Activated naive CD4-positive, alpha-beta T cell treated with anti-CD3 and anti-CD28 coated beads, Interleukin-2, amount 50 U/mL, for 16 hours (primary cell): Measurements from ENCODE around the gene PRR5.
"Not testable (repeated sequence)": the region's sequence is repeated elsewhere in the genome, so short reads cannot be mapped to it uniquely, and the experiment has no call there.

Experiments
- DNase-seq: peaks from one replicate; pipeline ENCODE4 v3.0.0-alpha.2; 2020

Gene PRR5

DNA sequence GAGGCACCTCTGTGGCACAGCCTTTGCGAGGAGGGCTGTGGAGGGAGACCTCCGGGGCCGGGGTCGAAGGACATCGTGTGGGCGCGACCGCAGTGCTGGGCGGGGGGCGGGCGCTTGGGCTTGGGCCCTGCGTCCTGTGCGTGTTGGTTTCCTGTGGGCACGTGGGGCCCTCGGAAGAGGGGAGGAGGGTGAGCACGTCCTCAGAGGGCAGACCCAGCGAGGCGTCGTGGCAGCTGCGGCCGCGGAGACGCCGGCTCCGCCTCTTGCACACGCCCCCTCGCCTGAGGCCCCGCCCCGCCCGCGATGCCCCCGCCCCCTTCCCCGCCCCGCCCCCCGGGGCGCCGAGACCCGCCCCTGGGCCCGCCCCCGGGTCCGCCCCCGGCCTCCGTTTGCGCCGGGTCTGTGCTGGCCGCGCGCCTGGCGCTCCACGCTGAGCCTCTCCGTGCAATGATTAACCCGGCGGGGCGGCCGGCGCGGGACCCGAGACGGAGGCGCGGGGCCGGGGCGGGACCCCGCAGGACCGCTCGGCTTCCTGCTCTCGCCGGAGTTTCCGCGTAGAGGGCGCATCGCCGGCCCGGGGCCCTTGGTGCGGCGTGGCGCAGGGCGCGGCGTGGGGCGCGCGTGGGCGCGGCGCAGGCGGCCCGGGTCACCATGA is at the start of gene PRR5:
TSS of gene PRR5 (plus strand) at position 381 of the 655 bp plus-strand sequence. CDS start at position 652, 271 bp downstream.
- peak; percentile 79 for DNase-seq

DNA sequence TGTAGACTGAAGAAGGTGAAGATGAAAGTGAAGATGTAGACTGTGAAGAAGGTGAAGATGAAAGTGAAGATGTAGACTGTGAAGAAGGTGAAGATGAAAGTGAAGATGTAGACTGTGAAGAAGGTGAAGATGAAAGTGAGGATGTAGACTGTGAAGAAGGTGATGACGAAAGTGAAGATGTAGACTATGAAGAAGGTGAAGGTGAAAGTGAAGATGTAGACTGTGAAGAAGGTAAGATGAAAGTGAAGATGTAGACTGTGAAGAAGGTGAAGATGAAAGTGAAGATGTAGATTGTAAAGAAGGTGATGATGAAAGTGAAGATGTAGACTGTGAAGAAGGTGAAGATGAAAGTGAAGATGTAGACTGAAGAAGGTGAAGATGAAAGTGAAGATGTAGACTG is 49.1 kb upstream of the PRR5 start:
- DNase-seq, result not testable (repeated sequence)

- DNase-seq, result no peak
Measured at GRCh38 chr22:44658311-44658953, 43.6 kb upstream of the PRR5 start.

DNA sequence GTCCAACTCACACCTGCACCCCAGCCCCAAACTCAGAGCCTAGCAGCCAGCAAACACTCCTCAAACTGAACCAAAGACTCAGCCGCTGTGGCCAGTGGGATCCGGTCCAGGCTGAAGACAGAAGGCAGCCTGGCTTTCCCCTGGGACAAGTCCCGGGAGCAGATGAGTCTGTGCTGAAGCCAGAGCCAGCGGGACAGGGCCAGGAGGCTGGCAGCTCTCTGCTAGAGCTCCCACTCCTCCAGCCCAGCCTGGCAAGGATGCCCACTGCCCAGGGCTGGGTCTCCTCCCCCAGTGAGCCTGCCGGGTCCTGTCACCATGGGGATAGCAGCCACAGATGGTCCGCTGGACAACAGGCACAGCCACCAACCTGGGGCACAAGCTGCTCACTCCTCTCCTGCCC is 42.9 kb upstream of the PRR5 start:
- no peak for DNase-seq

DNA sequence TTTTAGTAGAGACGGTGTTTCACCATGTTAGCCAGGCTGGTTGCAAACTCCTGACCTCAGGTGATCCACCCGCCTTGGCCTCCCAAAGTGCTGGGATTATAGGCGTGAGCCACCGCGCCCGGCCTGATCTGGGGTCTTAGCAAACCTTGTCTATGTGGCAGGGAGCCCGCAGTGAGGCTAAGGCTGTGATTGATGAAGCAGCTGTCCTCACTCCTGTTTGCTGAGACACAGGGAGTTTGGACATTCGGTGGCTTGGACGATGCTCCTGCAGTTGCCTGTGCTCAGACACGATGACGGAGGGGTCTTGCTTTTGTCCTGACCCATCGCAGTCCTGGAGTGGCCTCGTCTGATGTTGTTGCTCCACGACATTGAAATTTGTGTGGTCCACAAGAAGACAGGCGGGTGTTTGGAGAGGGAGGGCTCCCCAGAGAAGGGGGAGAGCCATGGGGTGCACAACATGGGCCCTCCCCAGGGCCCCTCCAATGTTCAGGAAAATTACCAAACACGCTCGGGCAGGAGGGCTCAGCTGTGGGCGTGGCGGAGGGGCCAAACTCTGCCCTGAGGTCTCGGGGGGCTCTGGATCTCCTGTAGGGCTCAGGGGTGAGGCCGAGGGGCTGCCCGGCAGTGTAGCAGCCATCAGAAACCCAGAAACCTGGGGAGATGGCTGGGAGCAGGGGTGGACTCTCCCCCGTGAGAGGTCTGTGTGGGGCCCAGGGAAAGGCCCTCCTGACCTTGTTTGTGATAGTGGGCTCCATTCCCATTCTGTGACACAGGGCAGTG is 41.8 kb upstream of the PRR5 start:
- DNase-seq, result no peak

DNA sequence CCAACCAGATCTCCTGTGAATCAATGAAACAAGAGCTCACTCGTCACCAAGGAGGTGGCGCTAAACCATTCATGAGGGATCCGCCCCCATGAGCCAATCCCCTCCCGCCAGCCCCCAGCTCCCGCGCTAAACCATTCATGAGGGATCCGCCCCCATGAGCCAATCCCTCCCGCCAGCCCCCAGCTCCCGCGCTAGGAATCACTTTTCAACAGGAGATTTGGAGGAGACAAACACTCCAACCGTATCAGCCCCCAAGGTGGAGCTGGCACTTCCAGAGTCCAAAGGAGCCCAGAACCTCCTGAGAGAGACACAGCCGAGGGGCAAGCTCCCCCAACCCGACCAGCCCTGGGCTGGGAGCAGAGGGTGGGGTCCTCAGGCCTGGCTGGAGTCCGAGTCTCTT is 40.9 kb upstream of the PRR5 start:
- DNase-seq, result no peak

DNA sequence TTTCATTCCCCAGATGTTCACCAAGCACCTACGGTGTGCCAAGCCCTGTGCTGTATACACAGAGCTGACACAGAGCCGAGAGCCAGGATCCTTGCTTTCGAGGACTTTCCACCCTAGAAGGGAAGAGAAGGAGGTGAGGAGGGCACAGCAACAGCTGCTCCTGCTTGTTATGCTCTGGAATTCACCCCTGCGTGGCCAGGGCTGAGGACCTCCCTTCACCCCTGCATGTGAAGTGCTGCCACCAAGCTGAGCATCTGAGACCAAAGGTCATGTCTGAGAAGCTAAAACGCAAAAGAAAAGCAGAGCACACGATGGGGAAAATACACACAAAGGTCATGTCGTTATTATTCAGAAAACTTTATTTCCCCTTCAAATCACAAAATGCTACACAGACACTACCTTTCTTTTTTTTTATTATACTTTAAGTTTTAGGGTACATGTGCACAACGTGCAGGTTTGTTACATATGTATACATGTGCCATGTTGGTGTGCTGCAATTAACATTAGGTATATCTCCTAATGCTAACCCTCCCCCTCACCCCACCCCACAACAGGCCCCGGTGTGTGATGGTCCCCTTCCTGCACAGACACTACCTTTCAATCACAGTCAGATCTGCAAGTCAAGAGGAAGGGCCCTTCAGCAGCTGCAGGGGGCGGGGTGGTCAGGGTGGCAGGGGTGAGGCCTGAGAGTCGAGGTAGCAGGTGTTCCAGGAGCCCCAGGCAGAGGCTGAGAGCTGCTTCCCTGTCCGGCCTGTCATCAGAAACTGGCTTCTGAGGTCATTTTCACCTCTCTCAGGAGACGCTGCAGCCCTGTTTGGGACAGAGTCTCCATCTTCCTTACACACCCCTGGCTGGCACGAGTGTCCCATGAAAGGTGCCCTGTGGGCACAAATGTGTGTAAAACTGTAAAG is 40.1 kb upstream of the PRR5 start:
- no peak for DNase-seq

DNA sequence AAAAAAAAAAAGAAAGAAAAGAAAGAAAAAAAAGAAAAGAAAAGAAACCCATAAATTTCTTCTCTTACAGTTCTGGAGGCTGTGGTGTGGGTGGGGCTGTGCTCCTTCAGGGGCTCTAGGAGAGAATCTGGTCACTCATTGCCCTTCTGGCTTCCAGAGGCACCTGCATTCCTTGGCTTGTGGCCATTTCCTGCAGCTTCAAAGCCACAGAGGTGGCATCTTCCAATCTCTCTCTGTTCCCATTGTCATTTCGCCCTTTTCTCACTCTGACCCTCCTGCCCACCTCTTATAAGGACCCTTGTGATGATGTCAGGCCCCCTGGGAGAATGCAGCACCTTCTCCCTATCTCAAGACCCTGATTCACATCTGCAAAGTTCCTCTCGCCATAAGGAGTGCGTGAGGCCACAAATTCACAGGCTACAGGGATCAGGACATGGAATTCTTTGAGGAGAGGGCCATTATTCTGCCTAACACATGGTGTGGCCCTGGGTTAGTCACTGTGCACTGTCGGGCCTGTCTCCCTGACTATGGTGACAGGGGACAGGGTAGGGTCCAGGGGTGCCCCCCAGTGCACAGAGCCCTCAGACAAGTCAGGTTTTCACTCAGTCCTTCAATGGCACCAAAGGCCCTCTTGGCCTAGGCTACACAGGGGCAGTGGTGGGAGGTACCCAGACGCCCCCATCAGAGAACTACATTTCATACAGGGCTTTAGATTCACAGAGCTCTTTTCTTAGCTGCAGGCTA is 38.6 kb upstream of the PRR5 start:
- DNase-seq, result no peak

GRCh38 chr22:44664149-44664548 is 37.9 kb upstream of the PRR5 start:
- peak; percentile 28 for DNase-seq

DNA sequence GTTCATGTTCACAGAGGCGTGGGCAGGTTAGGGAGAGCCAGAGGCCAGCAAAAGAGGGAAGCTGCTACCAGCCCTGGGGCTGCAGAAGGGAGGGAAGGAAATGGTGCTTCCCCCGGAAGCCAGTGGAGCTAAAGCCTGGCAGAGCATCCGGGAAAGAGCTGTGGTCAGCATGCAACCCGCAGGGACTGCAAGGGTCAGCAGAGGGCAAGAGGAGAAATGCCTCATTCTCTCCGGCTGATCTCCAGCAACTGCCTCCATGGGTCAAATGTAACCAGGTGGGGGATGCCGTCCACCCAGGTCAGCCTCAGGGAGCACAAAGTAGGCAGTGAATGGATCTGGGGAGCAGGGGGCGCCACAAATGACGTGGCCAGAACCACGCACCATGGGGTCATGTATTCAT is 36.9 kb upstream of the PRR5 start:
- DNase-seq, result no peak

DNA sequence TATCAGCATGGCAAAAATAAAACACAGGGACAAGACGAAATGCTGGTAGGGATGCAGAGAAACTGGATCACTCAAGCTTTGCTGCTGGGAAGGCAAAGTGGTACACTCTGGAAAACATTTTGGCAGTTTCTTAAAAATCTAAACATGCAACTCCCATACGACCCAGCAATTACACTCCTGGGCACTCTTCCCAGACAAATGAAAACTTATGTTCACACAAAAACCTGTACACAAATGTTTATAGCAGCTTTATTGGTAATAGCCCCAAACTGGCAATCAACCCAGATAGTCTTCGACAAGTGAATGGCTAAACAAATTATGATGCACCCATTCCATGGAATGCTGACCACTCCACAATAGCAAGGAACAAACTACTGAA is 35.8 kb upstream of the PRR5 start:
- DNase-seq, result no peak

GRCh38 chr22:44667276-44667675 is 34.7 kb upstream of the PRR5 start:
- no peak for DNase-seq

DNA sequence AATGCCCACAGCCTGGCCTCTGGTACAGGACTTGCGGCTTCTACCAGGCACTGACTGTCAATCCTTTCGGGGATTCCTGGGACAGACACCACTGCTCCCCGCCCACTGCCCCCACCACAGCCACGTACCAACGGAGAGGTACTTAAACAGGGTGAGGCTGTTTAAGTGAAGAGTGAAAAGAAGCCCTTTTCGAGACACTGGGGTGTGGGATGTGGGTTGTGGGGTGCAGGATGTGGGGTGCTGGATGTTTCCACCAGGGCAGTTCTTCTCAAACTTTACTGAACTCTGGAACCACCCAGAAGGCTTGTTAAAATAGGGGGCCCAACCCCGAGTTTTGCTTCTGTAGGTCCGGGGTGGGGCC is 34.2 kb upstream of the PRR5 start:
- DNase-seq, result peak; percentile 38

DNA sequence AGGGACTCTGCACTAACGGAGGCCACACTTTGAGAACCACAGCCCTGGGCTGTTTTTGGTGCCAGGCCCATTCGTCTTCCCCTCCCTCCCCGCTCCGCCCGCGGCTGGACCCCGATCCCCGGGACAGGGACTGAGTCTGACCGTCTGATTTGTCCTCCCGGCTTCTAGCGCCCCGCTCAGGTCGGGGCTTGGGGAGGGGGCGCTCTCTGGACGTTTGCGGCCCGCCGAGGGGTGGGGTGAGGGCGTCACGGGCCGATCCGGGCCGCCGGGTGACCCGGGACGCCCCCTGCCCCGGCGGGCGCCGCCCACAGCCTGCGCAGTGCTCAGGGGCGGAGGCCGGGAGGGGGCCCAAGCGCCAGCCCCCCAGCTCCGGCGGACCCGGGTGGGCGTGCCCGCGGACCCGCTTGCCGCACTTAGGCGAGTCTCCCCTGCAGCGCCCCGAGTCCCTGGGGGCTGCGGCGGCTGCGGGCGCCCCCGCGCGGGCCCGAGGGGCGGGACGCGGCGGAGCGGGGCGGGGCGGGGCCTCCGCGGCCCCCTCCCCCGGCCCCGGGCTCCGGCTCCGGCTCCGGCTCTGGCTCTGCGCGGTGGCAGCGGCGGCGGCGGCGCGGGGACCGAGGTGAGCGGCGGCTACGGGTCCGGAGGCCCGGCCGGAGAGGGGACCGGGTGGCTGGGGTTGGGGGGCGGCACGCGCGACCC is 33.7 kb upstream of the PRR5 start:
- DNase-seq, result peak; percentile 51

DNA sequence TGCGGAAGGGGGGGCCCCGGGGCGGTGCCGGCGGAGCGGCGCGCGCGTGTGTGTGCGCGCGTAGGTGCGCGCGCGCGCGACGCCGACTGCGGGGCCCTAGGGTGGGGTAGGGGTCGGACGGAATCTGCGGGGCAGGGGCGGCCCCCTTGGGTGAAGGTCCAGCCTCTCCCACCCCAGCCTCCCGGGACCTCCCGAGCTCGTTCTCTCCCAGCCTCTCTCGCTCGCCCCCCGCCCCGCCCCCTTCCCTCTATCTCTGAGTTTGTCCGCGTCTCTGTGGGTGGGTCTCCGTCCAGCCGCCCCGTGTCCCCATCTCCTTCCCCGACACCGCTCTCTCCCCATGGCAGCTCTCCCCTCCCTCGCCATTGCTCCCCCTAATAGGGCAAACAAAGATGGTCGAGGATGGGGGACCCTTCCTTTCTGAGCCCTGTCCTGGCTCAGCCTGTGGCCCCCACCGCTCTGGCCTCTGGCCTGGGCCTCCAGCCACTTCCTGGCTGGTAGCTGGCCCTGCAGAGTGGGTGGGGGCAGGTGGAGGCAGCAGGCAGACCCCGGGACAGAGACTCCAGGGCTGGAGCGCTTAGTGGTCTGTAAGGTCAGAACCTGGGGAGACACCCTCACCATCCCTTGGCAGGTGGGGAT is 33.0 kb upstream of the PRR5 start:
- DNase-seq, result no peak

DNA sequence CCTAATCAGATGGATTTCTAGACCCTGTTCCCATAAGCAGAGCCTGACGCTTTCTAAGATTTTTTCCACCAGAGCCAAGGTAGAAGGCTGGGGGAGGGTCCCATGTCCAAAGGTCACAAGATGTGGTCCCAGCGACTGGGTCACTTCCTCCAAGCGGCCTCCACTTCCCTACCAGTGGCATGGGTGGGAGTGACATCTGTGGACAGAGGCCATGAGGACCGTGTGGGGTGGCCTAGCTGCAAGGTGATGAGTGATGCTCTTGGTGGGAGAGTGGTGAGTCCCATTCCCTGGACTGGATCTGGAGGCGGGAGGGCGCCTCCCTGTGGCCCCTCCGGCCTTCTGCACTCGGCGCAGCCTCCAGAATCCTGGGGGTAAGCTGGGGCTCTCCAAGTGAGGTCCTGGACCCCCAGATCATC is 32.4 kb upstream of the PRR5 start:
- DNase-seq, result no peak

DNA sequence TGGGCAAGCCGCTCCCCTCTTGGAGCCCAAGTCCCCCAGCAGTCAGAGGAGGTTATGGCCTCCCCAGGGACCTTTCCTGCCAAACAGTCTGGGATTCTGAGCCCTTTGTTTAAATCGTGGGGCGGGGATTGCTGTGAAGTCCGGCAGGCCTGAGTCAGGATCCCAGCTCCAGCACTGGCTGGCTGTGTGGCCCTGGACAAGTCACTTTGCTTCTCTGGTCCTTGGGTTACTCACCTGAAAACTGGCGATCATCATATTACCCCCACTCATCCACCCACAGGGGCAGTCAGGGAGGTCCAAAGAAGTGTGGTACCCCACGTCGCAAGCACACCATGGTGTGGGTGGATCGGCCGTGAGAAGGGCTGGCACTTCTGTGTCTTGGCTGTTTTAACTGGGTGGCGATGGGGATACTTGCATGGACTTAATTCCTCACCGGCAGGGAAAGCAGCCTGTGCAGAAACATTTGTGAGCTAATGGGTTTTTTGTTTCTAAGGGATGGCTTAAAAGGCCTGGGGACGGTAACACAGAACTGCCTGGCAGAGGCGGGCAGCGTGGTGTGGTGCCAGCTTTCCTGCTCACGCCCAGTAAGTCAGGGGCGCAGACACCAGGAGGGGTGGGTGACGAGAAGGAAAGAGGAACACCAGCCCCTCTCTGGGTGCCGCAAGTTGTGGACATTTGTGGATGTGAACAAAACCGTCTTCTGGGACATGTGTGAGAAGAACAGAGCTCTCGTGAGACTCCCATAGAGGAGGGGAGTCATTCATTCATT is 31.6 kb upstream of the PRR5 start:
- DNase-seq, result no peak

- DNase-seq, result no peak
Measured at GRCh38 chr22:44671742-44672141, 30.3 kb upstream of the PRR5 start.

DNA sequence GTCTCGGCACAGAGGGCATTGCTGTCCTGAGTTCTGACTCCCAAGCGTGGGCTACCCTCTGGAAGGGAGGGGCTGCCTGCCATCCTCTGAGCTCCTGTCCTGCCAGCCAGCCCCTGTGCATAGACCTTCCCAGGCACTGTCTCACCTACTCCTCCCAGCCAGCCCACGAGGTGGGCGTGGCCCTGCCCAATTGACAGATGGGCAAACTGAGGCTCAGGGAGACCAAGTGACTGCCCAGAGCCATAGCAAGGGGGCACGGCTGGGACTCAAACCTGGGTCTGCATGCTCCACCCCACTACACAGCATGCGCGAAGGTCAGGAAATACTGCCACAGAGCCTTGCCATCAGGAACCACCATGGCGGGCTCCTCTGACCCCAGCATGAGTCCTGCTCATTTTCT is 29.4 kb upstream of the PRR5 start:
- no peak for DNase-seq

GRCh38 chr22:44673406-44673805 is 28.6 kb upstream of the PRR5 start:
- no peak for DNase-seq

GRCh38 chr22:44676066-44676440 is 26.0 kb upstream of the PRR5 start:
- DNase-seq, result not testable (repeated sequence)
